HCT116 (cell line): ENCODE data around the gene ATG16L1. TPM values are rescaled to one million over a fixed set of nuclear protein-coding genes. Genes with fewer than 3 reads are reported as not detected.

Experiments
- ATAC-seq: fragments of 200-7000 bp; cut with Tn5 transposase; 2 replicates; pipeline ENCODE4 v1.9.1; 2020; ENCODE audit warnings: mild to moderate bottlenecking, moderate library complexity
- BruUV-seq: library from RNA; stranded (reverse); fragments of 400-500 nt; replicated peaks from 2 replicates; lab custom pipeline; 2021; lab: Mats Ljungman, UMichigan
- CTCF ChIA-PET: fragments of 300-600 bp; sonication (Branson Sonifier 250); formaldehyde crosslinking; loops from one replicate; lab custom pipeline; 2021; ENCODE audit warnings: antibody characterized with exemption; lab: Charles Lee
- POLR2A ChIA-PET: fragments of 300-600, 350-600 bp; sonication (Branson Sonifier 250); formaldehyde crosslinking; loops from one replicate; lab custom pipeline; 2021; ENCODE audit warnings: antibody characterized with exemption; lab: Charles Lee
- RAD21 ChIA-PET, 2 experiments: fragments of 300-600 bp; sonication (Branson Sonifier 250); formaldehyde crosslinking; loops; one replicate each; lab custom pipeline; 2023; ENCODE audit warnings: low total read pairs in 2 of 2; ENCODE audit not compliant: uncharacterized antibody in 2 of 2, unreplicated experiment in 2 of 2, low non-redundant PET in 1 of 2; lab: Charles Lee
- DNase-seq: peaks from one replicate; pipeline ENCODE4 v3.0.0-alpha.2; 2010; ENCODE audit warnings: low read depth, low spot score
- H2AFZ ChIP-seq: fragments of 200-600 bp; shearing (Covaris generic), sonication (generic); 2 replicates; pipeline ENCODE4 v1.6.1; 2017; ENCODE audit warnings: low read depth, mixed run types, mixed read lengths, antibody characterized with exemption, low read length; ENCODE audit not compliant: poor library complexity, severe bottlenecking
- H3K27ac ChIP-seq: 2 replicates; pipeline ENCODE4 v1.5.1; 2012; ENCODE audit warnings: low read depth, low read length
- H3K27me3 ChIP-seq: fragments of 200-600 bp; sonication (generic); 2 replicates; pipeline ENCODE4 v1.6.1; 2016; ENCODE audit warnings: mixed run types, low read length, mixed read lengths; ENCODE audit not compliant: insufficient read depth
- H3K36me3 ChIP-seq, 2 experiments: fragments of 200-500 bp in 1 of 2; fragments of 200-600 bp in 1 of 2; sonication (Bioruptor generic) in 1 of 2; sonication (generic) in 1 of 2; 2 replicates each; pipeline versions ENCODE4 v1.5.1 to v1.6.1; 2014 to 2016; ENCODE audit warnings: low read length in 2 of 2, inconsistent platforms in 1 of 2, mixed read lengths in 1 of 2, mixed run types in 1 of 2; ENCODE audit not compliant: insufficient read depth in 2 of 2, control insufficient read depth in 1 of 2
- H3K4me1 ChIP-seq, 2 experiments: fragments of 200-600 bp in 1 of 2; sonication (generic) in 1 of 2; 2 replicates each; pipeline versions ENCODE4 v1.5.1 to v1.6.1; 2012 to 2017; ENCODE audit warnings: low read length in 2 of 2, inconsistent platforms in 1 of 2, mild to moderate bottlenecking in 1 of 2, mixed read lengths in 1 of 2, mixed run types in 1 of 2, moderate library complexity in 1 of 2; ENCODE audit not compliant: insufficient read depth in 2 of 2, control insufficient read depth in 1 of 2
- H3K4me2 ChIP-seq: fragments of 200-600 bp; sonication (generic); 2 replicates; pipeline ENCODE4 v1.6.1; 2017; ENCODE audit warnings: mixed run types, low read length, mixed read lengths
- H3K4me3 ChIP-seq, 2 experiments: fragments of 200-600 bp in 1 of 2; sonication (generic) in 1 of 2; replicated peaks in 1 of 2; 2 replicates each; pipeline ENCODE4 v1.5.1; 2011 to 2016; ENCODE audit warnings: low read length in 2 of 2, control low read depth in 1 of 2, low read depth in 1 of 2, mild to moderate bottlenecking in 1 of 2, mixed read lengths in 1 of 2, mixed run types in 1 of 2
- H3K79me2 ChIP-seq: fragments of 200-600 bp; sonication (generic); 2 replicates; pipeline ENCODE4 v1.6.1; 2017; ENCODE audit warnings: mild to moderate bottlenecking, mixed run types, low read length, moderate library complexity, mixed read lengths; ENCODE audit not compliant: insufficient read depth
- H3K9ac ChIP-seq: fragments of 200-600 bp; sonication (generic); 2 replicates; pipeline ENCODE4 v1.6.1; 2016; ENCODE audit warnings: low read length, mixed read lengths
- H3K9me2 ChIP-seq: fragments of 200-600 bp; sonication (generic), shearing (Covaris generic); 2 replicates; pipeline ENCODE4 v1.6.1; 2017; ENCODE audit warnings: mixed run types, mild to moderate bottlenecking, moderate library complexity; ENCODE audit not compliant: insufficient read depth
- H3K9me3 ChIP-seq, 2 experiments: fragments of 200-500 bp in 1 of 2; fragments of 200-600 bp in 1 of 2; sonication (Bioruptor generic) in 1 of 2; sonication (generic) in 1 of 2; 2 replicates each; pipeline ENCODE4 v1.6.1; 2014 to 2017; ENCODE audit warnings: low read length in 2 of 2, mixed read lengths in 2 of 2, inconsistent platforms in 1 of 2, low read depth in 1 of 2, mild to moderate bottlenecking in 1 of 2, mixed run types in 1 of 2, moderate library complexity in 1 of 2; ENCODE audit not compliant: control insufficient read depth in 1 of 2, insufficient read depth in 1 of 2
- H4K20me1 ChIP-seq: fragments of 200-600 bp; sonication (generic), shearing (Covaris generic); 2 replicates; pipeline ENCODE4 v1.6.1; 2017; ENCODE audit warnings: mixed run types, mild to moderate bottlenecking, moderate library complexity; ENCODE audit not compliant: insufficient read depth
- ATF3 ChIP-seq: IDR thresholded peaks from 2 replicates; pipeline ENCODE4 v1.6.1; 2012
- CBX3 ChIP-seq: IDR thresholded peaks from 2 replicates; pipeline ENCODE4 v1.6.1; 2012; ENCODE audit warnings: low read depth
- CEBPB ChIP-seq: IDR thresholded peaks from 2 replicates; pipeline ENCODE4 v1.6.1; 2012; ENCODE audit warnings: low read depth
- CTCF ChIP-seq, 3 experiments: fragments of 200-600 bp in 1 of 3; sonication (generic) in 1 of 3; IDR thresholded peaks in 2 of 3; conservative IDR thresholded peaks in 1 of 3; 2 replicates each; pipeline ENCODE4 v1.5.1; 2012 to 2017; ENCODE audit warnings: low read depth in 2 of 3, low read length in 2 of 3, antibody characterized with exemption in 1 of 3, borderline replicate concordance in 1 of 3, control low read depth in 1 of 3, mild to moderate bottlenecking in 1 of 3, mixed read lengths in 1 of 3, mixed run types in 1 of 3, moderate library complexity in 1 of 3; ENCODE audit not compliant: insufficient read depth in 1 of 3
- ELF1 ChIP-seq: IDR thresholded peaks from 2 replicates; pipeline ENCODE4 v1.6.1; 2012; ENCODE audit warnings: low read depth, borderline replicate concordance
- EZH2 ChIP-seq: fragments of 200-600 bp; sonication (generic); IDR thresholded peaks from 2 replicates; pipeline ENCODE4 v1.6.1; 2017; ENCODE audit warnings: antibody characterized with exemption, mixed run types
- FOSL1 ChIP-seq: IDR thresholded peaks from 2 replicates; pipeline ENCODE4 v1.6.1; 2012; ENCODE audit warnings: low read depth
- POLR2AphosphoS5 ChIP-seq: IDR thresholded peaks from 2 replicates; pipeline ENCODE4 v1.6.1; 2011; ENCODE audit warnings: mild to moderate bottlenecking, low read depth, low read length, moderate library complexity
- RAD21 ChIP-seq: IDR thresholded peaks from 2 replicates; pipeline ENCODE4 v1.6.1; 2012; ENCODE audit warnings: low read depth, mild to moderate bottlenecking
- REST ChIP-seq: IDR thresholded peaks from 2 replicates; pipeline ENCODE4 v1.6.1; 2012; ENCODE audit warnings: low read depth
- TCF7L2 ChIP-seq: IDR thresholded peaks from 2 replicates; pipeline ENCODE4 v1.7.0; 2011; ENCODE audit warnings: borderline replicate concordance, inconsistent platforms; ENCODE audit not compliant: insufficient read depth, insufficient read length; ENCODE audit errors: extremely low read depth
- YY1 ChIP-seq: IDR thresholded peaks from 2 replicates; pipeline ENCODE4 v1.6.1; 2011; ENCODE audit warnings: low read length, low read depth, moderate library complexity, mild to moderate bottlenecking; ENCODE audit not compliant: insufficient replicate concordance; ENCODE audit errors: extremely low read depth
- intact Hi-C: fragments of 100-400 bp; cut with micrococcal nuclease; formaldehyde crosslinking; loops from 2 replicates; pipeline ENCODE4 v1.10.0; 2022
- total RNA-seq: library from RNA; stranded (reverse); gene quantifications from one replicate; pipeline ENCODE4 v1.2.1, GENCODE V29; 2021; ENCODE audit not compliant: unreplicated experiment

The ATG16L1 gene
- total RNA-seq, 1 experiment from 2014 or later, result 43.4 TPM

GRCh38 chr2:233303252-233303651 lies 51.8 kb downstream of the ATG16L1 start (continued):
- TF ChIP-seq POLR2AphosphoS5, result no peak

- no peaks in the 10 kb centered on the region for H4K20me1 ChIP-seq
- no peak for DNase-seq
- ChIA-PET CTCF (no interaction called here), POLR2A (no interaction called here), RAD21 (no interaction called here)
- peaks cover 0 to 6% of the 10 kb centered on the region in 2 experiments; a peak in 2 of 4 replicates for H3K4me1 ChIP-seq
- no peak within 1 kb of the TSS for H3K4me3 ChIP-seq
- H3K4me2 ChIP-seq, result peak within 1 kb of the TSS; percentile 17; the same call in 1 of the 2 replicates
- peak; percentile 39; the same call in 1 of the 2 replicates for ATAC-seq
- BruUV-seq, result no TSS peak
- H3K79me2 ChIP-seq, result no peaks in the 10 kb centered on the region
- no peak for TF ChIP-seq ATF3
- TF ChIP-seq REST, result no peak
- TF ChIP-seq CBX3, result no peak
- no peak for TF ChIP-seq TCF7L2
- no peak for TF ChIP-seq POLR2AphosphoS5
- no peak for TF ChIP-seq FOSL1
- TF ChIP-seq YY1, result no peak
- TF ChIP-seq RAD21, result no peak
- no peak for TF ChIP-seq CEBPB
- TF ChIP-seq CTCF (IDR thresholded peaks at IDR 0.05 in 2 of 3, conservative IDR thresholded peaks at IDR 0.05 in 1 of 3; ENCODE audit: borderline replicate concordance in 1 of 3, insufficient read depth in 1 of 3, low read depth in 2 of 3, low read length in 2 of 3), result no peak
- TF ChIP-seq EZH2, result no peak
- no peak for TF ChIP-seq ELF1
- no peak within 1 kb of the TSS for H2AFZ ChIP-seq
- no peaks in the 10 kb centered on the region for H3K36me3 ChIP-seq
- H3K27ac ChIP-seq, result no peak within 1 kb of the TSS
- no peaks in the 10 kb centered on the region for H3K9me3 ChIP-seq
- H3K27me3 ChIP-seq, result no peaks in the 10 kb centered on the region
- no peak within 1 kb of the TSS for H3K9ac ChIP-seq
- no peaks in the 10 kb centered on the region for H3K9me2 ChIP-seq
- intact Hi-C loops, result no loop called here
These were observed 56.1 kb downstream of the ATG16L1 start, which contains the start of gene SAG for GRCh38 chr2:233307565-233307964. SAG (plus strand) TSS chr2:233307816; CDS start chr2:233309190, 1,374 bp downstream.
